GM12801 (cell line): Measurements from ENCODE around the gene PIK3C2G.

Source experiments
- TF ChIP-seq, protein P1 (sequence below): IDR thresholded peaks from one replicate; pipeline ENCODE4 v1.5.1; 2011; ENCODE audit warnings: control low read depth; ENCODE audit not compliant: insufficient read length; ENCODE audit errors: extremely low read depth

The PIK3C2G gene

DNA sequence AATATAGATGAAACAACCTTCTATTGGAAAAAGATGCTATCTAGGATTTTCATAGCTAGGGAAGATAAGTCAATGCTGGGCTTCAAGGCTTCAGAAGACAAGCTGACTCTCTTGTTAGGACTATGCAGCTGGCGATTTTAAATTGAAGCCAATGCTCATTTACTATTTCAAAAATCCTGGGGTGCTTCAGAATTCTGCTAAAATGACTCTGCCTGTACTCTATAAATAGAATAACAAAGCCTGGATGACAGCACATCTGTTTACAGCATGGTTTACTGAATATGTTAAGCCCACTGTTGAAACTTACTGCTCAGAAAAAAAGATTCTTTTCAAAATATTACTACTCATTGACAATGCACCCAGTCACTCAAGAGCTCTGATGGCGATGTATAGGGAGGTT is 155.1 kb downstream of the PIK3C2G start:
- TF ChIP-seq, protein P1, sequence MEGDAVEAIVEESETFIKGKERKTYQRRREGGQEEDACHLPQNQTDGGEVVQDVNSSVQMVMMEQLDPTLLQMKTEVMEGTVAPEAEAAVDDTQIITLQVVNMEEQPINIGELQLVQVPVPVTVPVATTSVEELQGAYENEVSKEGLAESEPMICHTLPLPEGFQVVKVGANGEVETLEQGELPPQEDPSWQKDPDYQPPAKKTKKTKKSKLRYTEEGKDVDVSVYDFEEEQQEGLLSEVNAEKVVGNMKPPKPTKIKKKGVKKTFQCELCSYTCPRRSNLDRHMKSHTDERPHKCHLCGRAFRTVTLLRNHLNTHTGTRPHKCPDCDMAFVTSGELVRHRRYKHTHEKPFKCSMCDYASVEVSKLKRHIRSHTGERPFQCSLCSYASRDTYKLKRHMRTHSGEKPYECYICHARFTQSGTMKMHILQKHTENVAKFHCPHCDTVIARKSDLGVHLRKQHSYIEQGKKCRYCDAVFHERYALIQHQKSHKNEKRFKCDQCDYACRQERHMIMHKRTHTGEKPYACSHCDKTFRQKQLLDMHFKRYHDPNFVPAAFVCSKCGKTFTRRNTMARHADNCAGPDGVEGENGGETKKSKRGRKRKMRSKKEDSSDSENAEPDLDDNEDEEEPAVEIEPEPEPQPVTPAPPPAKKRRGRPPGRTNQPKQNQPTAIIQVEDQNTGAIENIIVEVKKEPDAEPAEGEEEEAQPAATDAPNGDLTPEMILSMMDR = no peak

DNA sequence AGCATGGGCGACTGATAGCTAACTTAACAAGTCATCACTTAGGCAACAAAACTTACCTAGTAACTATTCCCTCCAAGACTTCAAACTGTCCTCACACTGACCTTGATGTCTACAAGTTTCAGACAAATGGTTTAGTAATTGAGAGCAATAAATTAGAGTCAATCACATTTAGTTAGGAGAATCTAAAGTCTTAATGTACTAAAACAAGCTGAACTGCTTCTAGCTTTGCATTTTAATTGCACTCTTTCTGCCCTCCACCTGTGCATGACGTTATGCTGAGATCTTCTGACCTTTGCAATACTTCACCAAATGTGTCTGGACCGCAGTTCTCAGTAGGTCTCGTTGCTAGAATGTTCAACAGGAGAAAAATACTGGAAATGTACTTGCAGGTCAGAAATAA is 158.0 kb downstream of the PIK3C2G start:
- TF ChIP-seq, protein P1 = no peak

DNA sequence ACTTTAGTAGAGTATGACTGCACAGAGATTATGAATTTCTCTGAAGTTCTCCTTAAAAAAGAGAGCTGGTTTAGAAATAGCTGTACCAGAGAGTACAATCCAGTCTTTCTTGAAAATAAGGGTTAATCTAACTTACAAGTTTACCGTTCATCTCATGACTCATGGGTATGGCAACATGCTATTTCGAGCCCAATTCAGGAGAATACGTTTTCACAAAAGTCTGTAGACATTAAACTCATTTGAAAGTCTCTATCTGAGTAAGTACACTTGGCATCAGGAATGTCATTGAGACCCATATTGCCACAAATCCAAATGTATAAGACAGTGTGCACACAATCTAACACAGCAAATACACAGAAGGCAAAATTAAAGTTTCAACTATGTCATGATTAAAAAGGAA is 160.5 kb downstream of the PIK3C2G start:
- TF ChIP-seq, protein P1 = no peak

DNA sequence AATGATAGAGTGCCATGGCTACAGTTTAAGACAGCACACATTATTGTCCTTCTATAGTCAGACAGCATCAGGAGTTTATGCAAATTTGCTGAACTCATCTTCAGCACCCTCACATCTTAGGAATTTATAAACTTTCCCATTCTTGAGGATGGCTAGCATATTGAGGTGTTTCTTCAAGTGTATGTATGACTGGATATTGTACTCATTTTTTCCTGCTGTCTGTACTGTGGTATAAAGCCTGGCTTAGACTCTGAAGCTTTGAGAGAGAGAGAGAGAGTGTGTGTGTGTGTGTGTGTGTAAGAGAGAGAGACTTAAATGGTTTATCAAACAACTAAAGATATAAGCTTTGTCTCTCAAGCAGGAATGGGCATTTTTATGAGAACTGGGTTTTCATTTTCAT is 161.6 kb downstream of the PIK3C2G start:
- TF ChIP-seq, protein P1 = no peak

DNA sequence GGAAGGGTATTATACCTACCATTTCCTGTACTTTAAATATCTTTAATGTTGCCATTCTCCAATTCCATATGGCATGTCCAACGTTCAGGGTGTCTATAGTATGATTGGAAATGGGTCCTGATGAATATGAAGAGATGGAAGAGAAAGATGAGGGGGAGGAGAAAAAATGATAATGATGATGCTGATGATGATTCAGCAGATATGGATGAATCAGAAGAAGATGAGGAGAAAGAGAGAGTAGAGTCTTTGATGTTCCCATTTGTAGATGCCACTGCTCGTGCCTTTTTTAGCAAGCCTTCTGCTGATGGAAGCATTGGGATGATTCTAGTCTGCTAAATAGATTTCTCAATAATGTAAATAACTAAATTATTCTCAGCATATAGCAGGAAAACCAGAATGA is 163.5 kb downstream of the PIK3C2G start:
- TF ChIP-seq, protein P1 = no peak

DNA sequence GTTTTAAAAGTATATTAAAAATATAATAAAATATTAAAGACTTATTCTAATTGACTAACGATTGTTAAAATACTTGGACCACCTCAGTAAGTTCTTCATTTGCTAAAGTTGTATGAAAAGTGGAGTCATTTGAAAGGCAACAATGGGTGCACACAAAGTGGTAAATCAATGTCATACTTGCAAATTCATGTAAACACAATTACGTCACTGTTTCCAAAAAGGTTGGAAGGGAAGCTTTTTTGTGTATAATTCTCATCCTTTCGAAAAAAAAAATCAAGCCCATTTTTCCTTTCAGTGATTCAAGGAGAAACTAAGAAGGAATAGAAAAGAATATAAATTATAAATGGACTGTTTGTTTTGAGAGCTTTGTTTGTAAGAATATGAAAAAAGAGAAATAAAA is 166.2 kb downstream of the PIK3C2G start:
- TF ChIP-seq, protein P1 = no peak

DNA sequence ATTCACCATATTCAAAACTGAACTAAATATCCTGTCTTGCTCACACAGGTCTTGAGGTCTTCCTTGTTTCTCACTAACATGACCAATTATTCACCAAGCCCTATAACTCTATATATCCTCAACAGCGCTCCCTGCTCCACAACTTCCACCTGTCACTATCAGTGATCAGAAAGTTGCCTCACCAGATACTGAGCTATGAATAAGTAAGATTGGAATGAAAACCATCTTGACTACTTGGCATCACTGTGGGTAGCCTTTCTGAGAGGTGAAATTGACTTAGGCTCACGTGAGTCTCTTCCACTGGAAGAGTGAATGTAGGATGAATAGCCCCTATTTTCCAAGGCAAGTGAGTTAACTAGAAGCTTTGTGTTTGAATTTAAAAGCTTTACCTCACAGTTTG is 167.1 kb downstream of the PIK3C2G start:
- TF ChIP-seq, protein P1 = no peak

DNA sequence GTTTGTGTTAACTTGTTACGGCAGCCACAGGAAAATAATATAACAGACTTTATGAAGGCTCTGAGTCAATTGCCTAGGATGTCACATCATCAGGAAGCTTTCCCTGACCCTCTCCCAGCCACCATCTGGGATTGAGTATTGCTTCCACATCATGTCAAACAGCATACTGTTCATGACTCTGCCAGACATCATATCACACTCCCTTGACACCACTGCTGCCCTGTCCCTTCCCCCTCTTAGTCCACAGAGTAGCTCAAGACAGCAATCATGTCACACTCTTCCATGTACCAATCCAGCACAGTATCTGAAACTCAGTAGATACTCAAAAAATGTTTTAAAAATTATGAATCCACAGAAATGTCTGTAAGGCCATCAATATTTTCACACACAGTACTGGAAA is 168.0 kb downstream of the PIK3C2G start:
- TF ChIP-seq, protein P1 = no peak
